HepG2 (cell line): Measurements from ENCODE around the gene NYNRIN. TPM values are rescaled to one million over a fixed set of nuclear protein-coding genes. Genes with fewer than 3 reads are reported as not detected.

Source experiments
- CBX1 ChIP-seq: IDR thresholded peaks from one replicate; pipeline ENCODE4 v1.6.1; 2016; ENCODE audit warnings: antibody characterized with exemption, low read depth
- HES4 ChIP-seq: sonication (generic); formaldehyde crosslinking; IDR thresholded peaks from 2 replicates; pipeline ENCODE4 v1.9.0; 2021; ENCODE audit warnings: mild to moderate bottlenecking, missing genetic modification reagents, borderline replicate concordance
- HINFP ChIP-seq: sonication (generic); formaldehyde crosslinking; IDR thresholded peaks from 2 replicates; pipeline ENCODE4 v1.4.0; 2020; ENCODE audit warnings: low read depth, mild to moderate bottlenecking, missing genetic modification reagents
- HNF4G ChIP-seq, 2 experiments: sonication (generic) in 1 of 2; formaldehyde crosslinking in 1 of 2; IDR thresholded peaks; 2 replicates each; pipeline versions ENCODE4 v1.4.0 to v1.6.1; 2011 to 2020; ENCODE audit warnings: borderline replicate concordance in 2 of 2, low read depth in 2 of 2, mild to moderate bottlenecking in 2 of 2, low read length in 1 of 2, missing genetic modification reagents in 1 of 2, moderate library complexity in 1 of 2
- IRF2 ChIP-seq: IDR thresholded peaks from 2 replicates; pipeline ENCODE4 v1.6.1; 2018; ENCODE audit warnings: missing genetic modification reagents, missing compliant biosample characterization
- POLR2G ChIP-seq: fragments of 200-400 bp; formaldehyde crosslinking; IDR thresholded peaks from 2 replicates; pipeline ENCODE4 v1.6.1; 2018; ENCODE audit warnings: mild to moderate bottlenecking, low read depth, low read length, moderate library complexity
- PRDM10 ChIP-seq: sonication (generic); formaldehyde crosslinking; IDR thresholded peaks from 2 replicates; pipeline ENCODE4 v1.4.0; 2020; ENCODE audit warnings: low read depth, missing genetic modification reagents
- SMAD9 ChIP-seq: sonication (generic); formaldehyde crosslinking; IDR thresholded peaks from 2 replicates; pipeline ENCODE4 v1.5.1; 2020; ENCODE audit warnings: mild to moderate bottlenecking, missing genetic modification reagents
- SNAPC2 ChIP-seq: sonication (generic); formaldehyde crosslinking; IDR thresholded peaks from 2 replicates; pipeline ENCODE4 v1.8.1; 2022; ENCODE audit warnings: mild to moderate bottlenecking, missing genetic modification reagents
- SPEN ChIP-seq: sonication (generic); formaldehyde crosslinking; IDR thresholded peaks from 2 replicates; pipeline ENCODE4 v1.5.1; 2020; ENCODE audit warnings: low read depth, mild to moderate bottlenecking, missing genetic modification reagents
- WIZ ChIP-seq: sonication (generic); formaldehyde crosslinking; IDR thresholded peaks from 2 replicates; pipeline ENCODE4 v1.5.1; 2020; ENCODE audit warnings: mild to moderate bottlenecking, missing genetic modification reagents
- ZC3H4 ChIP-seq: sonication (generic); formaldehyde crosslinking; IDR thresholded peaks from 2 replicates; pipeline ENCODE4 v1.4.0; 2020; ENCODE audit warnings: missing genetic modification reagents, borderline replicate concordance
- ZMYM3 ChIP-seq: sonication (generic); formaldehyde crosslinking; IDR thresholded peaks from 2 replicates; pipeline ENCODE4 v1.5.1; 2020; ENCODE audit warnings: mild to moderate bottlenecking, missing genetic modification reagents
- ZNF225 ChIP-seq: sonication (generic); formaldehyde crosslinking; IDR thresholded peaks from 2 replicates; pipeline ENCODE4 v1.4.0; 2020; ENCODE audit warnings: mild to moderate bottlenecking, missing genetic modification reagents
- ZNF414 ChIP-seq: sonication (generic); formaldehyde crosslinking; IDR thresholded peaks from 2 replicates; pipeline ENCODE4 v1.5.0; 2020; ENCODE audit warnings: missing genetic modification reagents
- ZNF747 ChIP-seq: sonication (generic); formaldehyde crosslinking; IDR thresholded peaks from 2 replicates; pipeline ENCODE4 v1.8.1; 2023; ENCODE audit warnings: missing genetic modification reagents, mild to moderate bottlenecking, borderline replicate concordance
- ZSCAN20 ChIP-seq: sonication (generic); formaldehyde crosslinking; IDR thresholded peaks from 2 replicates; pipeline ENCODE4 v1.4.0; 2020; ENCODE audit warnings: missing genetic modification reagents, mild to moderate bottlenecking, borderline replicate concordance
- ZZZ3 ChIP-seq: sonication (generic); formaldehyde crosslinking; IDR thresholded peaks from 2 replicates; pipeline ENCODE4 v1.4.0; 2020; ENCODE audit warnings: missing genetic modification reagents, mild to moderate bottlenecking, borderline replicate concordance
- polyA plus RNA-seq, 8 experiments: library from polyadenylated mRNA; depleted of rRNA in 3 of 8; stranded (reverse) in 7 of 8; unstranded in 1 of 8; fragments of >200 nt; fragmentation: Illumina TruSeq in 4 of 8; extraction: Trizol in 4 of 8; gene quantifications; 2 replicates each; pipeline versions ENCODE4 v1.2.1 to v1.2.3, GENCODE V29; 2011 to 2016; ENCODE audit warnings: low read depth in 4 of 8, missing spikeins in 1 of 8, mixed read lengths in 1 of 8; ENCODE audit not compliant: insufficient read depth in 1 of 8
- total RNA-seq, 5 experiments: library from RNA; depleted of rRNA; stranded (reverse); fragments of >200 nt; fragmentation: Illumina TruSeq; extraction: Trizol; gene quantifications; 2 replicates each; pipeline ENCODE4 v1.2.3, GENCODE V29; 2016; ENCODE audit warnings: low read depth in 1 of 5

The NYNRIN gene
- total and polyA plus RNA-seq, 2 of the 13 experiments (the other 11 are each of a cell fraction or from before 2014, with no cell fraction given) = 0.63 to 1.1 TPM

- TF ChIP-seq ZNF747 (0 out of 2 replicates have a peak, but pooled peaks have one; percentile 4), HNF4G (IDR thresholded peaks at IDR 0.05; ENCODE audit: borderline replicate concordance, low read depth, low read length) (peak; percentile 55), HNF4G (CRISPR knock-in tag; IDR thresholded peaks at IDR 0.05; ENCODE audit: borderline replicate concordance, low read depth) (peak; percentile 81), ZSCAN20 (CRISPR knock-in tag) (no peak), CBX1 (peak; percentile 39), ZNF225 (CRISPR knock-in tag) (peak; percentile 94), SMAD9 (no peak), ZC3H4 (CRISPR knock-in tag) (no peak), HINFP (peak; percentile 33; the same call in 1 of the 2 replicates), ZZZ3 (CRISPR knock-in tag) (no peak), ZMYM3 (CRISPR knock-in tag) (peak; percentile 57), ZNF414 (CRISPR knock-in tag) (peak; percentile 23; the same call in 1 of the 2 replicates), POLR2G (no peak), PRDM10 (0 out of 2 replicates have a peak, but pooled peaks have one; percentile 42), SPEN (CRISPR knock-in tag) (peak; percentile 72; the same call in 1 of the 2 replicates), SNAPC2 (CRISPR knock-in tag) (peak; percentile 53; the same call in 1 of the 2 replicates), WIZ (CRISPR knock-in tag) (0 out of 2 replicates have a peak, but pooled peaks have one; percentile 83), IRF2 (CRISPR knock-in tag) (no peak; the same call in 1 of the 2 replicates), HES4 (CRISPR knock-in tag) (no peak)
Observed at GRCh38 chr14:24427537-24428508, 29.0 kb downstream of the NYNRIN start (continued).
